Amniotic stem cell (primary cell): Measurements from ENCODE around the gene TNRC18.

Source experiments
- DNase-seq: peaks from one replicate; lab custom pipeline; 2025; lab: John Stamatoyannopoulos, UW

TNRC18 gene

GRCh38 chr7:5403442-5403841, 20.2 kb downstream of the TNRC18 start:
- DNase-seq = no peak

- DNase-seq = no peak
Observed at GRCh38 chr7:5397736-5398135, 25.9 kb downstream of the TNRC18 start.

DNA sequence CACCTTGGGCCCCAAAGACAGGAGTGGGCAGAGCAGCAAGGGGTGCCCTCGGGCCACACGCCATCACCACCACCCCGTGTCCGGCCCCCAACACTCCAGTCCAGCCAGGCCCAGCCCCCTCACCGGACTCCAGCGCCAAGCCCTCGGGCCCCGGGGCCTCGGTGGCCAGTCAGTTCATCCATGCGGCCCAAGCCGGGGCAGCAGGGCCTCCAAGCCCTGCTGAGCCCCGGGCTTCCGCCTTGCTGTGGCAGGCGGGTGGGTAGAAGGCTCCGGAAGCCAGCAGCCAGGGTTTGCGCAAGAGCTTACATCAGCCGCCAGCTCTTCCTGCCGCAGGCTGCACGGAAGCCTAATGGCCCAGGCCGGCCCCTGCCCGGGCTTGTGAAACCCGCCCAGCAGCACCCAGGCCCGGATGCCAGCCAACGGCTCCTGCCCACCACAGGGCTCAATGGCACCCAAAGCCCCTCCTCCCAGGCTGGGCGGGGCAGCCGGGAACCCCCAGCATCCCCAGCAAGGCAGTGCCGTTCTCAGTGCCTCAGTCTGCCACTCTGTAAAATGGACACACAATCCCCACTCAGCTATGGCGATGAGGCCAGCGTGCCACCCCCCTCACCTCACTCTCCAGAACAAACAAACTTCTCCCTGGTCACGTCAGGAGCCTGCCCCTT, 26.5 kb downstream of the TNRC18 start:
- DNase-seq = no peak

GRCh38 chr7:5396542-5396941, 27.1 kb downstream of the TNRC18 start:
- no peak for DNase-seq

GRCh38 chr7:5395246-5395645, 28.4 kb downstream of the TNRC18 start:
- no peak for DNase-seq

GRCh38 chr7:5394264-5395105, 29.1 kb downstream of the TNRC18 start:
- DNase-seq = no peak

GRCh38 chr7:5393748-5394147, 29.9 kb downstream of the TNRC18 start:
- DNase-seq = no peak

- no peak for DNase-seq
Observed at GRCh38 chr7:5393328-5393727, 30.3 kb downstream of the TNRC18 start.

DNA sequence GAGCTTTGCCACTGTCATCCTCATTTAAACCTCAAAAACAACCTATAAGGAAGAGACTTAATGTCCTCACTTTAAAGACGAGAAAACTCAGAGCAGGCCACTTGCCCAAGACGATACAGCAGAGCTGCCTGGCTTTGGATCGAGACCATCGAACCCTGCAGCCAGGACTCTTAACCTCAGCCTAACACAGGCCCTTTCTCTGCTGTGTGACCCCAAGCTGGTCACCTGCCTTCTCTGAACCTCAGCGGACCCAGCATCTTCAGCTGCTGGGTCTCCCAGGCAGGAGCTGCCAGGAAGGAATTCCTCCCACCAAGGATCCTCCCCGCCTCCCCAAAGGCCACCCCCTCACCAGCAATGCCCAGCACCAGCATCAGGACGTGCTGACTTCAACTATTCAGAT, 32.7 kb downstream of the TNRC18 start:
- DNase-seq = no peak

- DNase-seq = no peak
Observed at GRCh38 chr7:5388905-5389433, 34.7 kb downstream of the TNRC18 start.

DNA sequence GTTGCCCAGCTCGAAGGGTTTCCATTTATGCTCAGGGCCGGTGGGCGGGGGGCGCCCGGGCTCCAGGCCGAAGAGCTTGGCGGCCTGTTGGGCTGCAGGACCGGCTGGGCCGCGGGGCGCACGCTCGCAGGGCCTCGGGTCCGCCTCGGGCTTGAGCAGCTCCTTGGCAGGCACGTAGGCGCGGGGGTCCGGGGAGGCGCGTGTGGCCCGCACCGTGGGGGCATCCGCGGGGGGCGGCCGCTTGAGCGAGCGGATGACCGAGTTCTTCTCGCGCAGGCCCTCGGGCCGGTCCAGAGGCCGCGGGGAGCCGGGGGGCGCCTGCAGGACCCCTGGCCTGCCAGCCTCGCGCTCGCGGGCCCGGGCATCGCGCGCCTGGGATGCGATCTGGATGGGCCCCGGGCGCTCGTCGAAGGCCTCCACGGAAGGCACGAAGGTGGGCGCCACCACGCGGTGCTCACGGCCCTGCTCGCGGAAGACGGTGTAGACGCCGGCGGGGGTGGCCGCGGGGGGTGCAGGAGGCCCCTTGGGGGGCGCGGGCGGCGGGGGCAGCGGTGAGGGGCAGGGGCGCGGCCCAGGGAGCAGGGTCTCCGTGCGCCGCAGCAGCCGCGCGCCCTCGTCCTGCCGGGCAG, 35.2 kb downstream of the TNRC18 start:
- DNase-seq = no peak

GRCh38 chr7:5387711-5388245, 35.9 kb downstream of the TNRC18 start:
- DNase-seq = no peak

DNA sequence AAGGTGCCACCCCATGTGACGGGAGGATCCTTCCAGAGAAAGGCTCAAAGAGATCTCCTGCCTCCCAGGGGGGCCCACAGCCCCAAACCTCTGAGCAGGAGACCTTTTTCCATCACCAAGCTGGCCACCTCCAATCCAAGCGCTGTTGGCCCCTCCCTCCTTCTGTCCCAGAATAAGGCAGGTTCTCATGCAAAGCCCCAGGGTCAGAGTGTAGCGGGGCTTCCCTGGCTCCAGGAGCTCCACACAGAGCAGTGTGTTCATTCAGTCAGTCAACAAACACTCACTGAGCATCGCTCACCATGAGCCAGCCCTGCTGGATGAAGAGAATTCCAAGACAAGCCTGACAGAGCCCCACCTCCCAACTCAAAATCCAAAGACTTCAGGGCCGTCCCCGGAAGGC, 39.0 kb downstream of the TNRC18 start:
- DNase-seq = no peak

DNA sequence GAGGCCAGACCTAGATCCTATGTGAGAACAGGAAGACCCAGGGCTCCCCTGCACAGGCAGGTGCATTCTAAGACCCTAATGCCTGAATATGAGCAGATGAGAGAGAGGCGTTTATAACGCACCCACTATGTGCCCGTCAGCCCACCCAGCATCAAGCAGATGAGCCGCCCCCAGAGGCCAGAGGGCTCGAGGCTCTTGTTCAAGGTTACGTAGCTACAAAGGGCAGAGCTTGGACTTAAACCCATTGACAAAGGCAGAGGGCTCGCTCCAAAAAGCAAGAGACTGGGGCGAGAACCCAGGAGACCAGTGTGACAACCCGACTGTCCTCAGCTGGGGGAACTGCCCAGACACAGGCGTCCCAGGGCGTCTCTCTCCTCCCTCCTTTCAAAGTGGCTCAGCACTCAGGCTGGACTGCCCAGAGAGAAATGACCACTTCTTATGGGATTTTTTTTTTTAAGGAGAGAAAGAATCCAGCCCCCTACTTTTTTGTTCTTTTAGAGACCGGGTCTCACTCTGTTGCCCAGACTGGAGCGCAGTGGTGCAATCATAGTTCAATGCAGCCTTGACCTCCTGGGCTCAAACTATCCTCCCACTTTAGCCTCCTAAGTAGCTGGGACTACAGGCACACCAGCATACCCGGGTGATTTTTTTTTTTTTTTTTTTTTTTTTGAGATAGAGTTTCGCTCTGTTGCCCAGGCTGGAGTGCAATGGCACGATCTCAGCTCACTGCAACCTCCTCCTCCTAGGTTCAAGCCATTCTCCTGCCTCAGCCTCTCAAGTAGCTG, 40.1 kb downstream of the TNRC18 start:
- no peak for DNase-seq

GRCh38 chr7:5382281-5382892, 41.2 kb downstream of the TNRC18 start:
- DNase-seq = no peak

GRCh38 chr7:5381071-5381772, 42.4 kb downstream of the TNRC18 start:
- DNase-seq = no peak

GRCh38 chr7:5380350-5381070, 43.1 kb downstream of the TNRC18 start:
- DNase-seq = no peak

GRCh38 chr7:5379546-5379945, 44.1 kb downstream of the TNRC18 start:
- DNase-seq = no peak

GRCh38 chr7:5377816-5378215, 45.8 kb downstream of the TNRC18 start:
- no peak for DNase-seq

- no peak for DNase-seq
Observed at GRCh38 chr7:5377279-5377678, 46.4 kb downstream of the TNRC18 start.
